A549 (cell line): ENCODE data around the gene HS3ST6. TPM values are rescaled to one million over a fixed set of nuclear protein-coding genes. Genes with fewer than 3 reads are reported as not detected.

Experiments
- ATAC-seq, 2 experiments: fragments of 200-7000 bp in 1 of 2; fragments of >200 bp in 1 of 2; cut with Nextera tagmentation in 1 of 2; cut with Tn5 transposase in 1 of 2; 3 replicates each; pipeline versions ENCODE4 v1.8.0 to v1.9.1; 2018 to 2020; ENCODE audit warnings: mild to moderate bottlenecking in 1 of 2, moderate library complexity in 1 of 2
- CTCF ChIA-PET: fragments of 300-600 bp; sonication (Branson Sonifier 250); formaldehyde crosslinking; extraction: SDS; loops from one replicate; lab custom pipeline; 2021; ENCODE audit warnings: antibody characterized with exemption, inconsistent platforms; lab: Yijun Ruan, JAX
- POLR2A ChIA-PET: fragments of 350-600 bp; formaldehyde crosslinking; extraction: SDS; loops from one replicate; lab custom pipeline; 2021; ENCODE audit warnings: antibody characterized with exemption, inconsistent platforms; lab: Yijun Ruan, JAX
- DNase-seq, 2 experiments: peaks; one replicate each; pipeline versions ENCODE4 v3.0.0 to v3.0.0-alpha.2; 2011 to 2016; ENCODE audit warnings: low read depth in 1 of 2, low spot score in 1 of 2
- FAIRE-seq: peaks from 2 replicates; lab custom pipeline; 2011; peaks lifted over from hg19 to GRCh38; lab: Jason Lieb, UNC
- H3K27ac ChIP-seq, 2 experiments: fragments of >200 bp; sonication (Bioruptor Twin); formaldehyde crosslinking; 3 replicates each; pipeline ENCODE4 v1.5.1; 2016 to 2017
- H3K4me1 ChIP-seq: fragments of >200 bp; sonication (Bioruptor Twin); formaldehyde crosslinking; 3 replicates; pipeline ENCODE4 v1.6.1; 2016
- H3K4me2 ChIP-seq: fragments of >200 bp; sonication (Bioruptor Twin); formaldehyde crosslinking; 3 replicates; pipeline ENCODE4 v1.6.1; 2016
- H3K4me3 ChIP-seq: fragments of >200 bp; sonication (Bioruptor Twin); formaldehyde crosslinking; 3 replicates; pipeline ENCODE4 v1.5.1; 2016
- H3K9me3 ChIP-seq: fragments of >200 bp; sonication (Bioruptor Twin); formaldehyde crosslinking; 3 replicates; pipeline ENCODE4 v1.6.1; 2016
- E2F6 ChIP-seq: IDR thresholded peaks from 2 replicates; pipeline ENCODE4 v1.6.1; 2012; ENCODE audit warnings: low read depth, borderline replicate concordance
- EHF ChIP-seq: fragments of 250-450 bp; sonication (Bioruptor Pico); IDR thresholded peaks from 2 replicates; pipeline ENCODE4 v1.5.0; 2020; ENCODE audit warnings: mild to moderate bottlenecking
- ESRRA ChIP-seq: fragments of 150-350 bp; IDR thresholded peaks from 2 replicates; pipeline ENCODE4 v1.6.1; 2014; ENCODE audit warnings: mild to moderate bottlenecking, low read length, borderline replicate concordance
- FOXS1 ChIP-seq: fragments of 250-450 bp; sonication (Bioruptor Pico); IDR thresholded peaks from 2 replicates; pipeline ENCODE4 v1.5.0; 2020; ENCODE audit warnings: mild to moderate bottlenecking, moderate library complexity
- KDM5A ChIP-seq: fragments of 200-600 bp; sonication (generic); IDR thresholded peaks from 2 replicates; pipeline ENCODE4 v1.6.1; 2016; ENCODE audit warnings: antibody characterized with exemption, mild to moderate bottlenecking
- MAX ChIP-seq: IDR thresholded peaks from 2 replicates; pipeline ENCODE4 v1.6.1; 2012
- MAZ ChIP-seq: fragments of 150-350 bp; IDR thresholded peaks from 2 replicates; pipeline ENCODE4 v1.6.1; 2014; ENCODE audit warnings: antibody characterized with exemption, low read depth, low read length, borderline replicate concordance
- MYC ChIP-seq: IDR thresholded peaks from 2 replicates; pipeline ENCODE4 v1.6.1; 2012; ENCODE audit warnings: mild to moderate bottlenecking, inconsistent platforms, low read length, improper control_type of control experiment, borderline replicate concordance
- NPAS2 ChIP-seq: fragments of 250-450 bp; sonication (Bioruptor Pico); IDR thresholded peaks from 2 replicates; pipeline ENCODE4 v1.8.0; 2022; ENCODE audit warnings: mild to moderate bottlenecking, moderate library complexity, borderline replicate concordance
- RAD21 ChIP-seq, 2 experiments: fragments of >200 bp in 1 of 2; sonication (Bioruptor Twin) in 1 of 2; formaldehyde crosslinking in 1 of 2; IDR thresholded peaks in 1 of 2; conservative IDR thresholded peaks in 1 of 2; 2 replicates in 1 of 2; 3 replicates in 1 of 2; pipeline ENCODE4 v1.6.1; 2012 to 2018; ENCODE audit warnings: inconsistent platforms in 1 of 2
- RFX5 ChIP-seq: fragments of 450-650 bp; IDR thresholded peaks from 2 replicates; pipeline ENCODE4 v1.7.1; 2014; ENCODE audit warnings: antibody characterized with exemption, mild to moderate bottlenecking, moderate library complexity
- TP53 ChIP-seq: fragments of 250-450 bp; sonication (Bioruptor Pico); IDR thresholded peaks from 2 replicates; pipeline ENCODE4 v1.5.0; 2021; ENCODE audit warnings: mild to moderate bottlenecking, moderate library complexity
- ZFP36 ChIP-seq: fragments of 450-650 bp; IDR thresholded peaks from 2 replicates; pipeline ENCODE4 v1.6.1; 2014; ENCODE audit warnings: borderline replicate concordance; ENCODE audit not compliant: partially characterized antibody
- WGBS: methylation state at CpG from one replicate; pipeline ENCODE4 v1.1.6; 2017; ENCODE audit errors: missing lambda C conversion rate; 5-methylcytosine and 5-hydroxymethylcytosine counted together
- polyA plus RNA-seq, 4 experiments: library from polyadenylated mRNA; depleted of rRNA in 3 of 4; stranded (reverse); fragments of >200 nt; fragmentation: RNase III in 1 of 4; extraction: RNeasy Plus Mini Kit Qiagen cat#74134 plus additional on column Dnase treatment in 1 of 4; gene quantifications; 2 replicates in 3 of 4; 3 replicates in 1 of 4; pipeline ENCODE4 v1.2.3, GENCODE V29; 2011 to 2017
- TF ChIP-seq, protein P1 (sequence below): fragments of 250-450 bp; sonication (Bioruptor Pico); IDR thresholded peaks from 2 replicates; pipeline ENCODE4 v1.5.0; 2021; ENCODE audit warnings: mild to moderate bottlenecking, moderate library complexity, borderline replicate concordance
- TF ChIP-seq, protein P2 (sequence below): fragments of 150-350 bp; IDR thresholded peaks from 2 replicates; pipeline ENCODE4 v1.6.1; 2014; ENCODE audit warnings: low read depth, mild to moderate bottlenecking, low read length
- TF ChIP-seq, protein P3 (sequence below): fragments of >200 bp; sonication (Bioruptor Twin); formaldehyde crosslinking; IDR thresholded peaks from 2 replicates; pipeline ENCODE4 v1.6.1; 2016

The HS3ST6 gene
- polyA plus RNA-seq, 2 of the 4 experiments (the other 2 are of a cell fraction): 1.5 to 2.0 TPM

DNA sequence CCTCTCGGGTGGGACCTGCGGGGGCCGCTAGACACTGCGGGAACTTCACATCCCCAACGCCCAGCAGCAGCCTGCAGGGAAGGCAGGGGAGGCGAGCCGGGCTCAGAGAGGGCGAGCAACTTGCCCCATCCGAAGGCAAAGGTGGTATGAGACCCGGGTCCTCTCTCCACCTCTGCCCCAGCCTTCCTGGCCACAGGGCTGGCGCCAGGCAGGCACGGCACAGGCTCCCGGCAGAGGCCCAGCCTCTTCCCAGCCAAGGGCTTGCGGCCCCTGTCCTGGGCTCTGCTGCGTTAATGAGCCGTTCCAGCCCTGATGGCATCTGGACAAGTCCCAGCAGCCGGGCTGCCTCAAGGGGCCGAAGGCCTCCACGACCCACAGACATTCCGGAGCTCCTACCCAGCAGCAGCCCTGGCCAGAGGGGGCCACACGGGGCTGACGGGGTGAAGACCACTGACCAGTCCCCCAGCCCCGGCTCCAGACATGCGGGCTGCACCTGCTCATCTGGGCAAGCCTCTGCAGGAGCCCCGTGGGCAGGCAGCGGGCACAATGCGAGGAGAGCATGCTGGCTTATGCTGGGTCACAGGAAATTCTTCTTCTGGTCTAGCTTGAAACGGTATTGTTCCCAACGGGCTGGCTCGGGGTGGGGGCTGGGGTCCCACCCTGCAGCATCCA is 1.2 kb upstream of the HS3ST6 start (continued):
- TF ChIP-seq, protein P1, sequence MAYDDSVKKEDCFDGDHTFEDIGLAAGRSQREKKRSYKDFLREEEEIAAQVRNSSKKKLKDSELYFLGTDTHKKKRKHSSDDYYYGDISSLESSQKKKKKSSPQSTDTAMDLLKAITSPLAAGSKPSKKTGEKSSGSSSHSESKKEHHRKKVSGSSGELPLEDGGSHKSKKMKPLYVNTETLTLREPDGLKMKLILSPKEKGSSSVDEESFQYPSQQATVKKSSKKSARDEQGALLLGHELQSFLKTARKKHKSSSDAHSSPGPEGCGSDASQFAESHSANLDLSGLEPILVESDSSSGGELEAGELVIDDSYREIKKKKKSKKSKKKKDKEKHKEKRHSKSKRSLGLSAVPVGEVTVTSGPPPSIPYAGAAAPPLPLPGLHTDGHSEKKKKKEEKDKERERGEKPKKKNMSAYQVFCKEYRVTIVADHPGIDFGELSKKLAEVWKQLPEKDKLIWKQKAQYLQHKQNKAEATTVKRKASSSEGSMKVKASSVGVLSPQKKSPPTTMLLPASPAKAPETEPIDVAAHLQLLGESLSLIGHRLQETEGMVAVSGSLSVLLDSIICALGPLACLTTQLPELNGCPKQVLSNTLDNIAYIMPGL: no peak
- no peak for TF ChIP-seq E2F6
- TF ChIP-seq FOXS1 (CRISPR knock-in tag): no peak
- TF ChIP-seq ESRRA: no peak
- TF ChIP-seq ZFP36: no peak
- TF ChIP-seq, protein P2, sequence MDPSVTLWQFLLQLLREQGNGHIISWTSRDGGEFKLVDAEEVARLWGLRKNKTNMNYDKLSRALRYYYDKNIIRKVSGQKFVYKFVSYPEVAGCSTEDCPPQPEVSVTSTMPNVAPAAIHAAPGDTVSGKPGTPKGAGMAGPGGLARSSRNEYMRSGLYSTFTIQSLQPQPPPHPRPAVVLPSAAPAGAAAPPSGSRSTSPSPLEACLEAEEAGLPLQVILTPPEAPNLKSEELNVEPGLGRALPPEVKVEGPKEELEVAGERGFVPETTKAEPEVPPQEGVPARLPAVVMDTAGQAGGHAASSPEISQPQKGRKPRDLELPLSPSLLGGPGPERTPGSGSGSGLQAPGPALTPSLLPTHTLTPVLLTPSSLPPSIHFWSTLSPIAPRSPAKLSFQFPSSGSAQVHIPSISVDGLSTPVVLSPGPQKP: no peak
- no peak for TF ChIP-seq EHF (CRISPR knock-in tag)
- TF ChIP-seq, protein P3, sequence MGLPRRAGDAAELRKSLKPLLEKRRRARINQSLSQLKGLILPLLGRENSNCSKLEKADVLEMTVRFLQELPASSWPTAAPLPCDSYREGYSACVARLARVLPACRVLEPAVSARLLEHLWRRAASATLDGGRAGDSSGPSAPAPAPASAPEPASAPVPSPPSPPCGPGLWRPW: no peak
- no peak for TF ChIP-seq RAD21 (conservative IDR thresholded peaks at IDR 0.05 in 1 of 2, IDR thresholded peaks at IDR 0.05 in 1 of 2)

- WGBS: 15% methylated on average over 7 of the region's 81 CpGs
- Histone ChIP-seq H3K4me3 (peak overlapping the region; percentile 49), H3K9me3 (no peaks in the 10 kb centered on the region), H3K4me1 (peaks cover 38% of the 10 kb centered on the region), H3K4me2 (peak overlapping the region; percentile 86), H3K27ac (peak overlapping the region; percentile 16 to 84; a peak in 4 of 6 replicates)
- DNase-seq (no peak), FAIRE-seq (no peak), ATAC-seq (peak; percentile 1 to 3; a peak in 1 of 6 replicates)
- ChIA-PET CTCF (interaction anchor here (4.4 kb wide), 1 partner anchor 11 kb away, joined by 27 read pairs; no protein-coding TSS in a partner anchor), POLR2A (no interaction called here)
- TF ChIP-seq RFX5 (no peak), MAX (0 out of 2 replicates have a peak, but pooled peaks have one; percentile 26)
These were observed 407 bp downstream of the HS3ST6 start for GRCh38 chr16:1917665-1918350.

- peak overlapping the region; percentile 86 for H3K4me2 ChIP-seq
- WGBS: 51% methylated on average over 21 of the region's 22 CpGs
- ChIA-PET POLR2A (no interaction called here), CTCF (interaction anchor here (0.7 to 4.4 kb wide), 4 partner anchors 12 to 54 kb away, joined by 3 to 27 read pairs (median 4); no protein-coding TSS in a partner anchor)
- no peaks in the 10 kb centered on the region for H3K9me3 ChIP-seq
- no peak for FAIRE-seq
- DNase-seq: no peak
- no peak overlapping the region; a peak in 1 of 6 replicates for H3K27ac ChIP-seq
- no peak for TF ChIP-seq KDM5A
- no peak for TF ChIP-seq TP53 (CRISPR knock-in tag)
- no peak for TF ChIP-seq MYC
- TF ChIP-seq MAZ: no peak
- TF ChIP-seq NPAS2 (CRISPR knock-in tag): no peak
- peaks cover 35% of the 10 kb centered on the region for H3K4me1 ChIP-seq
- peak overlapping the region; percentile 49 for H3K4me3 ChIP-seq
- ATAC-seq: 0 out of 6 replicates have a peak, but pooled peaks of 1 of the 2 experiments have one; percentile 7
These were observed 1.1 kb downstream of the HS3ST6 start for GRCh38 chr16:1917056-1917664.
